H9 (cell line): ENCODE results near the gene PLEKHG3. TPM values are rescaled to one million over a fixed set of nuclear protein-coding genes. Genes with fewer than 3 reads are reported as not detected.

Experiments
- DNase-seq: peaks from one replicate; pipeline ENCODE4 v3.0.0-alpha.2; 2017
- H2AFZ ChIP-seq: one replicate; pipeline ENCODE4 v1.6.1; 2013; ENCODE audit warnings: mild to moderate bottlenecking, low read length, control low read depth, moderate library complexity
- H2AK5ac ChIP-seq: 2 replicates; pipeline ENCODE4 v1.6.1; 2013; ENCODE audit warnings: low read length, control low read depth, mixed read lengths; ENCODE audit not compliant: insufficient read length
- H2BK120ac ChIP-seq: one replicate; pipeline ENCODE4 v1.6.1; 2013; ENCODE audit warnings: low read depth, mild to moderate bottlenecking, low read length, control low read depth, inconsistent platforms; ENCODE audit not compliant: poor library complexity, severe bottlenecking
- H2BK12ac ChIP-seq: 2 replicates; pipeline ENCODE4 v1.6.1; 2013; ENCODE audit warnings: low read length, control low read depth, mixed read lengths, low read depth; ENCODE audit not compliant: insufficient read length
- H2BK15ac ChIP-seq: 2 replicates; pipeline ENCODE4 v1.6.1; 2013; ENCODE audit warnings: low read depth, low read length, control low read depth
- H2BK20ac ChIP-seq: one replicate; pipeline ENCODE4 v1.6.1; 2013; ENCODE audit warnings: low read depth, mild to moderate bottlenecking, low read length, control low read depth, inconsistent platforms; ENCODE audit not compliant: poor library complexity, severe bottlenecking
- H2BK5ac ChIP-seq: 2 replicates; pipeline ENCODE4 v1.6.1; 2013; ENCODE audit warnings: low read length, control low read depth, mixed read lengths; ENCODE audit not compliant: insufficient read length
- H3K14ac ChIP-seq: 2 replicates; pipeline ENCODE4 v1.6.1; 2013; ENCODE audit warnings: low read length, control low read depth; ENCODE audit not compliant: insufficient read depth
- H3K18ac ChIP-seq: 2 replicates; pipeline ENCODE4 v1.6.1; 2013; ENCODE audit warnings: low read depth, mild to moderate bottlenecking, mixed read lengths, low read length, control low read depth; ENCODE audit not compliant: insufficient read length
- H3K23ac ChIP-seq: 2 replicates; pipeline ENCODE4 v1.6.1; 2013; ENCODE audit warnings: low read length, control low read depth, mixed read lengths, low read depth; ENCODE audit not compliant: insufficient read length
- H3K23me2 ChIP-seq: 2 replicates; pipeline ENCODE4 v1.6.1; 2013; ENCODE audit warnings: low read depth, mild to moderate bottlenecking, mixed read lengths, low read length, control low read depth; ENCODE audit not compliant: insufficient read length, poor library complexity, severe bottlenecking
- H3K27ac ChIP-seq: 2 replicates; pipeline ENCODE4 v1.5.1; 2013; ENCODE audit warnings: low read length, control low read depth, mixed read lengths, low read depth; ENCODE audit not compliant: insufficient read length
- H3K27me3 ChIP-seq: 2 replicates; pipeline ENCODE4 v1.6.1; 2013; ENCODE audit warnings: low read length, control low read depth, inconsistent platforms; ENCODE audit not compliant: insufficient read depth
- H3K4ac ChIP-seq: 2 replicates; pipeline ENCODE4 v1.6.1; 2013; ENCODE audit warnings: low read depth, mild to moderate bottlenecking, control low read depth, inconsistent platforms, low read length, moderate library complexity
- H3K4me1 ChIP-seq: 2 replicates; pipeline ENCODE4 v1.6.1; 2013; ENCODE audit warnings: low read length, control low read depth, inconsistent platforms; ENCODE audit not compliant: insufficient read depth
- H3K4me2 ChIP-seq: 2 replicates; pipeline ENCODE4 v1.6.1; 2013; ENCODE audit warnings: low read length, control low read depth, mixed read lengths; ENCODE audit not compliant: insufficient read length, insufficient read depth
- H3K56ac ChIP-seq: 2 replicates; pipeline ENCODE4 v1.6.1; 2013; ENCODE audit warnings: low read depth, mild to moderate bottlenecking, mixed read lengths, low read length, control low read depth; ENCODE audit not compliant: insufficient read length
- H3K79me1 ChIP-seq: 2 replicates; pipeline ENCODE4 v1.6.1; 2013; ENCODE audit warnings: low read depth, mild to moderate bottlenecking, moderate library complexity, low read length, control low read depth, inconsistent platforms; ENCODE audit not compliant: insufficient read depth, poor library complexity, severe bottlenecking
- H3K79me2 ChIP-seq: 2 replicates; pipeline ENCODE4 v1.6.1; 2013; ENCODE audit warnings: low read length, control low read depth, inconsistent platforms; ENCODE audit not compliant: insufficient read depth
- H3K9ac ChIP-seq: 2 replicates; pipeline ENCODE4 v1.6.1; 2013; ENCODE audit warnings: low read length, control low read depth, mixed read lengths; ENCODE audit not compliant: insufficient read length; ENCODE audit errors: extremely low read depth
- H3K9me3 ChIP-seq: one replicate; pipeline ENCODE4 v1.6.1; 2013; ENCODE audit warnings: low read depth, low read length, inconsistent platforms; ENCODE audit not compliant: control insufficient read depth
- H3T11ph ChIP-seq: one replicate; pipeline ENCODE4 v1.6.1; 2013; ENCODE audit warnings: mild to moderate bottlenecking, low read length, control low read depth, inconsistent platforms
- H4K20me1 ChIP-seq: one replicate; pipeline ENCODE4 v1.6.1; 2013; ENCODE audit not compliant: control insufficient read depth, insufficient read length, insufficient read depth
- H4K5ac ChIP-seq: 2 replicates; pipeline ENCODE4 v1.6.1; 2013; ENCODE audit warnings: low read depth, mild to moderate bottlenecking, mixed read lengths, low read length, control low read depth; ENCODE audit not compliant: insufficient read length
- H4K8ac ChIP-seq: replicated peaks from 2 replicates; pipeline ENCODE4 v1.6.1; 2013; ENCODE audit warnings: low read length, control low read depth, mixed read lengths, low read depth; ENCODE audit not compliant: insufficient read length
- H4K91ac ChIP-seq: 2 replicates; pipeline ENCODE4 v1.6.1; 2013; ENCODE audit warnings: low read depth, mild to moderate bottlenecking, moderate library complexity, mixed read lengths, low read length, control low read depth; ENCODE audit not compliant: insufficient read length
- H3K27ac Mint-ChIP-seq, 3 experiments: 2 replicates in 2 of 3; 3 replicates in 1 of 3; pipeline ENCODE4 v1.8.0; 2020 to 2021; ENCODE audit warnings: mixed read lengths in 3 of 3, mild to moderate bottlenecking in 1 of 3, moderate library complexity in 1 of 3
- H3K27me3 Mint-ChIP-seq: 2 replicates; pipeline ENCODE4 v1.8.0; 2021; ENCODE audit warnings: low read depth, mild to moderate bottlenecking, moderate library complexity, mixed read lengths
- H3K36me3 Mint-ChIP-seq, 3 experiments: 2 replicates in 2 of 3; 3 replicates in 1 of 3; pipeline ENCODE4 v1.8.0; 2020 to 2021; ENCODE audit warnings: low read depth in 3 of 3, mixed read lengths in 3 of 3; ENCODE audit not compliant: insufficient read depth in 1 of 3
- H3K4me1 Mint-ChIP-seq, 2 experiments: 2 replicates each; pipeline ENCODE4 v1.8.0; 2020; ENCODE audit warnings: mixed read lengths in 2 of 2
- H3K4me3 Mint-ChIP-seq, 2 experiments: 2 replicates in 1 of 2; 3 replicates in 1 of 2; pipeline ENCODE4 v1.8.0; 2020 to 2021; ENCODE audit warnings: mild to moderate bottlenecking in 2 of 2, mixed read lengths in 2 of 2, moderate library complexity in 1 of 2
- H3K9me3 Mint-ChIP-seq, 2 experiments: 2 replicates in 1 of 2; 3 replicates in 1 of 2; pipeline ENCODE4 v1.8.0; 2020; ENCODE audit warnings: mild to moderate bottlenecking in 2 of 2, mixed read lengths in 2 of 2, moderate library complexity in 1 of 2
- WGBS: extraction: QIAGEN DNeasy Blood & Tissue Kit; methylation state at CpG from one replicate; pipeline ENCODE4 v1.1.7; 2013; ENCODE audit warnings: missing lambda C conversion rate, low lambda C conversion rate, mixed read lengths; ENCODE audit not compliant: insufficient read length; ENCODE audit errors: extremely low coverage; 5-methylcytosine and 5-hydroxymethylcytosine counted together
- total RNA-seq: library from RNA; stranded (reverse); gene quantifications from 2 replicates; pipeline ENCODE4 v1.2.1, GENCODE V29; 2021
- TF ChIP-seq, protein P1 (sequence below): fragments of 200-600 bp; sonication (generic); conservative IDR thresholded peaks from 3 replicates; pipeline ENCODE4 v1.8.0; 2021; ENCODE audit warnings: antibody characterized with exemption, mild to moderate bottlenecking

Gene PLEKHG3
- total RNA-seq, 1 experiment from 2014 or later: 48.5 TPM

DNA sequence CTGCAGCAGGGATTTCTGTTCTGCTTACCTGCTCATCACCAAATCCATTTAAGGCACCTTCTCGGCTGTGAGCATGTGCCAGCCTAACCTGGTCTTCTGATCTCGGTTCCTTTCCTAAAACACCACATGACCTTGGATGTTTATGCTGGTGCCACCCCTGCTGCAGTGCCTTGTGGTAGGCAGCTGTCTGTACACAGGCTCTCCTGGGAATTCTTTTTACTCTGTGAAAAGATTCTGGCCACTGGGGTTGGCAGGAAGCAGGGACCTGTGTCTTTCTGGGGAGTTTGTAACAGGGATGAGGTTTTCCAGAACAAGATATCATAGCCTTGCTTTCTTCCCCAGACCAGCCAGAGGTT lies 10.4 kb upstream of the PLEKHG3 start:
- Histone ChIP-seq H4K20me1 (no peaks in the 10 kb centered on the region), H4K5ac (no peak overlapping the region), H3K27ac (no peak overlapping the region), H3K9me3 (no peaks in the 10 kb centered on the region), H3K4me1 (peaks cover 6% of the 10 kb centered on the region; the same call in 1 of the 2 replicates), H3K23me2 (no peaks in the 10 kb centered on the region), H3K79me2 (no peaks in the 10 kb centered on the region), H3K79me1 (no peaks in the 10 kb centered on the region), H3K56ac (no peak overlapping the region), H2BK12ac (no peak overlapping the region), H3T11ph (no peak overlapping the region), H3K14ac (no peak overlapping the region), H3K9ac (no peak overlapping the region), H2BK5ac (no peak overlapping the region), H2BK15ac (no peak overlapping the region), H2BK120ac (no peak overlapping the region), H3K18ac (no peak overlapping the region), H2AFZ (no peak overlapping the region), H2BK20ac (no peak overlapping the region), H3K4me2 (no peak overlapping the region), H3K27me3 (no peaks in the 10 kb centered on the region; the same call in 1 of the 2 replicates), H4K91ac (no peak overlapping the region), H3K4ac (no peak overlapping the region), H3K23ac (no peak overlapping the region), H4K8ac (no peak overlapping the region), H2AK5ac (no peak overlapping the region)
- Mint-ChIP-seq H3K4me1 (peaks cover 9 to 20% of the 10 kb centered on the region in 2 experiments), H3K36me3 (no peaks in the 10 kb centered on the region), H3K4me3 (no peak overlapping the region), H3K27me3 (peaks cover 30% of the 10 kb centered on the region), H3K9me3 (no peaks in the 10 kb centered on the region), H3K27ac (no peak overlapping the region)
- TF ChIP-seq, protein P1, sequence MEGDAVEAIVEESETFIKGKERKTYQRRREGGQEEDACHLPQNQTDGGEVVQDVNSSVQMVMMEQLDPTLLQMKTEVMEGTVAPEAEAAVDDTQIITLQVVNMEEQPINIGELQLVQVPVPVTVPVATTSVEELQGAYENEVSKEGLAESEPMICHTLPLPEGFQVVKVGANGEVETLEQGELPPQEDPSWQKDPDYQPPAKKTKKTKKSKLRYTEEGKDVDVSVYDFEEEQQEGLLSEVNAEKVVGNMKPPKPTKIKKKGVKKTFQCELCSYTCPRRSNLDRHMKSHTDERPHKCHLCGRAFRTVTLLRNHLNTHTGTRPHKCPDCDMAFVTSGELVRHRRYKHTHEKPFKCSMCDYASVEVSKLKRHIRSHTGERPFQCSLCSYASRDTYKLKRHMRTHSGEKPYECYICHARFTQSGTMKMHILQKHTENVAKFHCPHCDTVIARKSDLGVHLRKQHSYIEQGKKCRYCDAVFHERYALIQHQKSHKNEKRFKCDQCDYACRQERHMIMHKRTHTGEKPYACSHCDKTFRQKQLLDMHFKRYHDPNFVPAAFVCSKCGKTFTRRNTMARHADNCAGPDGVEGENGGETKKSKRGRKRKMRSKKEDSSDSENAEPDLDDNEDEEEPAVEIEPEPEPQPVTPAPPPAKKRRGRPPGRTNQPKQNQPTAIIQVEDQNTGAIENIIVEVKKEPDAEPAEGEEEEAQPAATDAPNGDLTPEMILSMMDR: no peak
- no CpG with 5 or more reads among the region's 2 CpGs for WGBS
- no peak for DNase-seq
